Liver (tissue), 3 donors: ENCODE measurements around the gene SLMAP.

Source experiments
- CTCF ChIP-seq: fragments of 150-350 bp; IDR thresholded peaks from 2 replicates; pipeline ENCODE4 v1.5.1; 2017; ENCODE audit warnings: improper control_type of control experiment, low read depth, low read length; ENCODE audit not compliant: missing input control
- GABPA ChIP-seq, 2 donors: IDR thresholded peaks in 1 of 2; conservative IDR thresholded peaks in 1 of 2; 2 replicates each; pipeline ENCODE4 v1.6.1; 2016; ENCODE audit warnings: antibody characterized with exemption in 2 of 2, mild to moderate bottlenecking in 1 of 2, moderate library complexity in 1 of 2
- MAX ChIP-seq: IDR thresholded peaks from 2 replicates; pipeline ENCODE4 v1.6.1; 2016; ENCODE audit warnings: antibody characterized with exemption
- RAD21 ChIP-seq, 2 donors: IDR thresholded peaks; 2 replicates each; pipeline ENCODE4 v1.6.1; 2016; ENCODE audit warnings: antibody characterized with exemption in 2 of 2, mild to moderate bottlenecking in 2 of 2
- SP1 ChIP-seq: IDR thresholded peaks from 2 replicates; pipeline ENCODE4 v1.6.1; 2018; ENCODE audit warnings: antibody characterized with exemption, mild to moderate bottlenecking
- YY1 ChIP-seq: IDR thresholded peaks from 2 replicates; pipeline ENCODE4 v1.6.1; 2016; ENCODE audit warnings: antibody characterized with exemption, mild to moderate bottlenecking
- donor health status: healthy.
- donor health status: healthy.

GRCh38 chr3:57911593-57911992 is 155.5 kb downstream of the SLMAP start:
- TF ChIP-seq MAX, result no peak
- no peak for TF ChIP-seq CTCF
- TF ChIP-seq YY1, result no peak
- TF ChIP-seq GABPA (IDR thresholded peaks at IDR 0.05 in 1 of 2, conservative IDR thresholded peaks at IDR 0.05 in 1 of 2), result no peak
- TF ChIP-seq SP1, result no peak
- TF ChIP-seq RAD21 (IDR thresholded peaks at IDR 0.05), result no peak
